Erythroblast (primary cell): ENCODE results near the gene PAFAH1B2.

ENCODE experiments used
- GATA1 ChIP-seq: IDR thresholded peaks from 2 replicates; pipeline ENCODE4 v1.6.1; 2011; ENCODE audit warnings: low read depth, mild to moderate bottlenecking, control low read depth, low read length, moderate library complexity
- POLR2A ChIP-seq: IDR thresholded peaks from 2 replicates; pipeline ENCODE4 v1.6.1; 2011; ENCODE audit warnings: mild to moderate bottlenecking, low read length

GRCh38 chr11:117176186-117176585 lies 32.1 kb downstream of the PAFAH1B2 start:
- TF ChIP-seq POLR2A (no peak), GATA1 (no peak)
